ENCODE data around the gene SLCO2B1. TPM values are rescaled to one million over a fixed set of nuclear protein-coding genes. Genes with fewer than 3 reads are reported as not detected.

Gene SLCO2B1
- total RNA-seq, 1 experiment from 2014 or later, result not detected

DNA sequence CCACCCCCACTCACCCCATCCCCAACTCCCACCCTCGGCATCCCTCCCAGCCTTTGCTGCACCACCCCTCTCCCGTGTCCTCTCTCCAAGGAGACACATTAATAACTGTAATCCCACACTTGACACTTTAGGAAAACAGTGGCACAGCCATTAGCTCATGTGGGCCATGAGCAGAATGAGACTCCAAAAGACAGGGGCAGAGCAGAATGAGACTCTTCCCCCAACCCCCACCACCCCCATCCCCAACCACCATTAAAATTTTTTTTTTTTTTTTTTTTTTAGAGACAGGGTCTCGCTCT is 6.2 kb upstream of the SLCO2B1 start:
- no CpG with 5 or more reads among the region's 3 CpGs for WGBS (ENCODE audit: extremely low coverage, insufficient read length, low lambda C conversion rate)
- DNase-seq, result no peak
- Histone ChIP-seq H2BK12ac (ENCODE audit: insufficient read length, low read depth, low read length) (no peak overlapping the region), H3T11ph (ENCODE audit: low read length) (no peak overlapping the region), H2BK120ac (ENCODE audit: low read depth, low read length, poor library complexity, severe bottlenecking) (no peak overlapping the region), H3K4ac (ENCODE audit: low read depth, low read length) (no peak overlapping the region), H4K5ac (ENCODE audit: insufficient read length, low read depth, low read length) (no peak overlapping the region), H3K4me1 (ENCODE audit: insufficient read depth, low read length) (peaks cover 5% of the 10 kb centered on the region), H4K20me1 (ENCODE audit: control insufficient read depth, insufficient read depth, insufficient read length) (no peaks in the 10 kb centered on the region), H3K79me1 (ENCODE audit: insufficient read depth, low read depth, low read length, poor library complexity, severe bottlenecking) (no peaks in the 10 kb centered on the region), H3K4me2 (ENCODE audit: insufficient read depth, insufficient read length, low read length) (no peak overlapping the region), H3K27me3 (ENCODE audit: insufficient read depth, low read length) (no peaks in the 10 kb centered on the region), H4K8ac (replicated peaks; ENCODE audit: insufficient read length, low read depth, low read length) (no peak overlapping the region), H2AFZ (ENCODE audit: low read length) (no peak overlapping the region), H4K91ac (ENCODE audit: insufficient read length, low read depth, low read length) (no peak overlapping the region), H2BK20ac (ENCODE audit: low read depth, low read length, poor library complexity, severe bottlenecking) (no peak overlapping the region), H3K23ac (ENCODE audit: insufficient read length, low read depth, low read length) (no peak overlapping the region), H3K14ac (ENCODE audit: insufficient read depth, low read length) (no peak overlapping the region), H3K56ac (ENCODE audit: insufficient read length, low read depth, low read length) (no peak overlapping the region), H3K79me2 (ENCODE audit: insufficient read depth, low read length) (no peaks in the 10 kb centered on the region), H3K23me2 (ENCODE audit: insufficient read length, low read depth, low read length, poor library complexity, severe bottlenecking) (no peaks in the 10 kb centered on the region), H2AK5ac (ENCODE audit: insufficient read length, low read length) (no peak overlapping the region), H3K9ac (ENCODE audit: extremely low read depth, insufficient read length, low read length) (no peak overlapping the region), H3K27ac (ENCODE audit: insufficient read length, low read depth, low read length) (no peak overlapping the region), H2BK15ac (ENCODE audit: low read depth, low read length) (no peak overlapping the region), H3K9me3 (ENCODE audit: control insufficient read depth, low read depth, low read length) (no peaks in the 10 kb centered on the region), H3K18ac (ENCODE audit: insufficient read length, low read depth, low read length) (no peak overlapping the region), H2BK5ac (ENCODE audit: insufficient read length, low read length) (no peak overlapping the region)
- peaks cover 12% of the 10 kb centered on the region for H3K27me3 Mint-ChIP-seq (ENCODE audit: low read depth)
- H3K9me3 Mint-ChIP-seq, result no peaks in the 10 kb centered on the region
- no peak overlapping the region for H3K4me3 Mint-ChIP-seq
- TF ChIP-seq, protein P1, sequence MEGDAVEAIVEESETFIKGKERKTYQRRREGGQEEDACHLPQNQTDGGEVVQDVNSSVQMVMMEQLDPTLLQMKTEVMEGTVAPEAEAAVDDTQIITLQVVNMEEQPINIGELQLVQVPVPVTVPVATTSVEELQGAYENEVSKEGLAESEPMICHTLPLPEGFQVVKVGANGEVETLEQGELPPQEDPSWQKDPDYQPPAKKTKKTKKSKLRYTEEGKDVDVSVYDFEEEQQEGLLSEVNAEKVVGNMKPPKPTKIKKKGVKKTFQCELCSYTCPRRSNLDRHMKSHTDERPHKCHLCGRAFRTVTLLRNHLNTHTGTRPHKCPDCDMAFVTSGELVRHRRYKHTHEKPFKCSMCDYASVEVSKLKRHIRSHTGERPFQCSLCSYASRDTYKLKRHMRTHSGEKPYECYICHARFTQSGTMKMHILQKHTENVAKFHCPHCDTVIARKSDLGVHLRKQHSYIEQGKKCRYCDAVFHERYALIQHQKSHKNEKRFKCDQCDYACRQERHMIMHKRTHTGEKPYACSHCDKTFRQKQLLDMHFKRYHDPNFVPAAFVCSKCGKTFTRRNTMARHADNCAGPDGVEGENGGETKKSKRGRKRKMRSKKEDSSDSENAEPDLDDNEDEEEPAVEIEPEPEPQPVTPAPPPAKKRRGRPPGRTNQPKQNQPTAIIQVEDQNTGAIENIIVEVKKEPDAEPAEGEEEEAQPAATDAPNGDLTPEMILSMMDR (conservative IDR thresholded peaks at IDR 0.05), result peak; percentile 10; the same call in 2 of the 3 replicates
- H3K36me3 Mint-ChIP-seq (ENCODE audit: insufficient read depth in 1 of 3, low read depth in 3 of 3), result no peaks in the 10 kb centered on the region
- H3K27ac Mint-ChIP-seq, result no peak overlapping the region
- H3K4me1 Mint-ChIP-seq, result peaks cover 3 to 8% of the 10 kb centered on the region in 2 experiments; a peak in 3 of 4 replicates

Measured in H9 (cell line).